ENCODE results near the gene RHBDF1. TPM values are rescaled to one million over a fixed set of nuclear protein-coding genes. Genes with fewer than 3 reads are reported as not detected.
A peak's percentile ranks its signal among the peaks of the same experiment; 100 is the strongest.

The RHBDF1 gene
- total RNA-seq (2021) (40.9 to 60.8 TPM (median 44.2 TPM) in 3 replicates), Bru-seq, nascent RNA (percentile 55 among the genes with signal in this experiment)
- long read RNA-seq, experiment 1, transcript RHBDF1-201 (18 exons, 2,992 nt): major isoform, 48 of 161 reads
- long read RNA-seq, experiment 1, partial matches to known transcripts: 20 of 161 reads
- long read RNA-seq, experiment 1, other reads (novel, unspliced or antisense): 93 of 161 reads
- long read RNA-seq, experiment 2, partial matches to known transcripts: 13 of 41 reads
- long read RNA-seq, experiment 2, other reads (novel, unspliced or antisense): 28 of 41 reads
- long read RNA-seq, experiment 3: 0 reads

- ChIA-PET CTCF (interaction anchor here (0.5 to 16.9 kb wide), 9 partner anchors 20 to 290 kb away, joined by 3 to 493 read pairs (median 6); partner anchors contain the start of genes AXIN1, HBQ1, POLR3K and SNRNP25), POLR2A (interaction anchor here (0.5 to 3.0 kb wide), 7 partner anchors 14 to 264 kb away, joined by 3 to 16 read pairs (median 4); partner anchors contain the start of genes POLR3K and SNRNP25)
- Mint-ChIP-seq H3K36me3 (no peaks in the 10 kb centered on the region), H3K4me1 (peaks cover 61% of the 10 kb centered on the region), H3K4me3 (peak within 1 kb of the TSS; percentile 81), H3K27me3 (ENCODE audit: low read depth) (no peaks in the 10 kb centered on the region; the same call in 1 of the 2 replicates), H3K27ac (peak within 1 kb of the TSS; percentile 96), H3K9me3 (no peaks in the 10 kb centered on the region)
- ATAC-seq: peak; percentile 43
- DNase-seq (ENCODE audit: low spot score): peak; percentile 74
- TF ChIP-seq RORB (CRISPR knock-in tag; IDR thresholded peaks at IDR 0.05) (no peak), TCF7 (CRISPR knock-in tag; IDR thresholded peaks at IDR 0.05; ENCODE audit: low read depth) (no peak), JAZF1 (CRISPR knock-in tag; IDR thresholded peaks at IDR 0.05) (no peak), OVOL2 (CRISPR knock-in tag; IDR thresholded peaks at IDR 0.05; ENCODE audit: borderline replicate concordance) (no peak), GRHL2 (CRISPR knock-in tag; IDR thresholded peaks at IDR 0.05; ENCODE audit: insufficient replicate concordance, severe bottlenecking) (no peak), FOXP4 (CRISPR knock-in tag; IDR thresholded peaks at IDR 0.05) (0 out of 2 replicates have a peak, but pooled peaks have one; percentile 46), MYBL2 (CRISPR knock-in tag; IDR thresholded peaks at IDR 0.05) (no peak), ZNF396 (CRISPR knock-in tag; IDR thresholded peaks at IDR 0.05; ENCODE audit: borderline replicate concordance) (no peak), MXD4 (CRISPR knock-in tag; IDR thresholded peaks at IDR 0.05; ENCODE audit: borderline replicate concordance) (no peak), AR (CRISPR knock-in tag; IDR thresholded peaks at IDR 0.05) (no peak), ZNF423 (CRISPR knock-in tag; IDR thresholded peaks at IDR 0.05) (peak; percentile 81), E2F1 (CRISPR knock-in tag; IDR thresholded peaks at IDR 0.05) (no peak), ZNF532 (CRISPR knock-in tag; IDR thresholded peaks at IDR 0.05; ENCODE audit: borderline replicate concordance) (no peak), MAX (CRISPR knock-in tag; IDR thresholded peaks at IDR 0.05) (no peak), FOXP1 (CRISPR knock-in tag; IDR thresholded peaks at IDR 0.05; ENCODE audit: borderline replicate concordance) (no peak), EMX1 (CRISPR knock-in tag; IDR thresholded peaks at IDR 0.05) (no peak)
- TF ChIP-seq, protein P1, sequence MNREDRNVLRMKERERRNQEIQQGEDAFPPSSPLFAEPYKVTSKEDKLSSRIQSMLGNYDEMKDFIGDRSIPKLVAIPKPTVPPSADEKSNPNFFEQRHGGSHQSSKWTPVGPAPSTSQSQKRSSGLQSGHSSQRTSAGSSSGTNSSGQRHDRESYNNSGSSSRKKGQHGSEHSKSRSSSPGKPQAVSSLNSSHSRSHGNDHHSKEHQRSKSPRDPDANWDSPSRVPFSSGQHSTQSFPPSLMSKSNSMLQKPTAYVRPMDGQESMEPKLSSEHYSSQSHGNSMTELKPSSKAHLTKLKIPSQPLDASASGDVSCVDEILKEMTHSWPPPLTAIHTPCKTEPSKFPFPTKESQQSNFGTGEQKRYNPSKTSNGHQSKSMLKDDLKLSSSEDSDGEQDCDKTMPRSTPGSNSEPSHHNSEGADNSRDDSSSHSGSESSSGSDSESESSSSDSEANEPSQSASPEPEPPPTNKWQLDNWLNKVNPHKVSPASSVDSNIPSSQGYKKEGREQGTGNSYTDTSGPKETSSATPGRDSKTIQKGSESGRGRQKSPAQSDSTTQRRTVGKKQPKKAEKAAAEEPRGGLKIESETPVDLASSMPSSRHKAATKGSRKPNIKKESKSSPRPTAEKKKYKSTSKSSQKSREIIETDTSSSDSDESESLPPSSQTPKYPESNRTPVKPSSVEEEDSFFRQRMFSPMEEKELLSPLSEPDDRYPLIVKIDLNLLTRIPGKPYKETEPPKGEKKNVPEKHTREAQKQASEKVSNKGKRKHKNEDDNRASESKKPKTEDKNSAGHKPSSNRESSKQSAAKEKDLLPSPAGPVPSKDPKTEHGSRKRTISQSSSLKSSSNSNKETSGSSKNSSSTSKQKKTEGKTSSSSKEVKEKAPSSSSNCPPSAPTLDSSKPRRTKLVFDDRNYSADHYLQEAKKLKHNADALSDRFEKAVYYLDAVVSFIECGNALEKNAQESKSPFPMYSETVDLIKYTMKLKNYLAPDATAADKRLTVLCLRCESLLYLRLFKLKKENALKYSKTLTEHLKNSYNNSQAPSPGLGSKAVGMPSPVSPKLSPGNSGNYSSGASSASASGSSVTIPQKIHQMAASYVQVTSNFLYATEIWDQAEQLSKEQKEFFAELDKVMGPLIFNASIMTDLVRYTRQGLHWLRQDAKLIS (CRISPR knock-in tag; IDR thresholded peaks at IDR 0.05; ENCODE audit: borderline replicate concordance): no peak
- TF ChIP-seq, protein P2, sequence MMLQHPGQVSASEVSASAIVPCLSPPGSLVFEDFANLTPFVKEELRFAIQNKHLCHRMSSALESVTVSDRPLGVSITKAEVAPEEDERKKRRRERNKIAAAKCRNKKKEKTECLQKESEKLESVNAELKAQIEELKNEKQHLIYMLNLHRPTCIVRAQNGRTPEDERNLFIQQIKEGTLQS (CRISPR knock-in tag; conservative IDR thresholded peaks at IDR 0.05): no peak
These were observed at the start of gene RHBDF1 for GRCh38 chr16:72561-73548. TSS of gene RHBDF1 (minus strand) at chr16:72631. CDS start at chr16:65015, 7,616 bp downstream.

All from WTC11 (cell line).